ENCODE data around the gene PUS1.

Gene PUS1

GRCh38 chr12:131920902-131921840 is 7.9 kb upstream of the PUS1 start:
- Histone ChIP-seq H3K4me1 (ENCODE audit: control insufficient read depth, low read length) (peaks cover 29% of the 10 kb centered on the region), H3F3A (ENCODE audit: control insufficient read depth, insufficient read depth) (peaks cover 11% of the 10 kb centered on the region), H3K27me3 (ENCODE audit: control insufficient read depth, low read length) (peaks cover 25% of the 10 kb centered on the region), H3K4me3 (ENCODE audit: low read length) (no peak overlapping the region), H3K4me2 (ENCODE audit: low read length) (no peak overlapping the region), H3K36me3 (ENCODE audit: control insufficient read depth, low read length) (no peaks in the 10 kb centered on the region), H3K79me2 (ENCODE audit: control insufficient read depth, low read length) (no peaks in the 10 kb centered on the region), H4K20me1 (ENCODE audit: control insufficient read depth, insufficient read depth, low read depth, low read length) (peaks cover 29% of the 10 kb centered on the region; the same call in 1 of the 2 replicates), H3K27ac (ENCODE audit: low read depth, low read length) (no peak overlapping the region), H3K9me2 (replicated peaks; ENCODE audit: control insufficient read depth, low read length) (no peaks in the 10 kb centered on the region), H3K9me3 (ENCODE audit: control insufficient read depth, insufficient read depth, low read length) (no peaks in the 10 kb centered on the region)
- no peak for TF ChIP-seq EZH2phosphoT487 (IDR thresholded peaks at IDR 0.05; ENCODE audit: borderline replicate concordance, low read length)
- TF ChIP-seq, protein P1, sequence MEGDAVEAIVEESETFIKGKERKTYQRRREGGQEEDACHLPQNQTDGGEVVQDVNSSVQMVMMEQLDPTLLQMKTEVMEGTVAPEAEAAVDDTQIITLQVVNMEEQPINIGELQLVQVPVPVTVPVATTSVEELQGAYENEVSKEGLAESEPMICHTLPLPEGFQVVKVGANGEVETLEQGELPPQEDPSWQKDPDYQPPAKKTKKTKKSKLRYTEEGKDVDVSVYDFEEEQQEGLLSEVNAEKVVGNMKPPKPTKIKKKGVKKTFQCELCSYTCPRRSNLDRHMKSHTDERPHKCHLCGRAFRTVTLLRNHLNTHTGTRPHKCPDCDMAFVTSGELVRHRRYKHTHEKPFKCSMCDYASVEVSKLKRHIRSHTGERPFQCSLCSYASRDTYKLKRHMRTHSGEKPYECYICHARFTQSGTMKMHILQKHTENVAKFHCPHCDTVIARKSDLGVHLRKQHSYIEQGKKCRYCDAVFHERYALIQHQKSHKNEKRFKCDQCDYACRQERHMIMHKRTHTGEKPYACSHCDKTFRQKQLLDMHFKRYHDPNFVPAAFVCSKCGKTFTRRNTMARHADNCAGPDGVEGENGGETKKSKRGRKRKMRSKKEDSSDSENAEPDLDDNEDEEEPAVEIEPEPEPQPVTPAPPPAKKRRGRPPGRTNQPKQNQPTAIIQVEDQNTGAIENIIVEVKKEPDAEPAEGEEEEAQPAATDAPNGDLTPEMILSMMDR (IDR thresholded peaks at IDR 0.05; ENCODE audit: low read depth, low read length, poor library complexity, severe bottlenecking) = no peak

DNA sequence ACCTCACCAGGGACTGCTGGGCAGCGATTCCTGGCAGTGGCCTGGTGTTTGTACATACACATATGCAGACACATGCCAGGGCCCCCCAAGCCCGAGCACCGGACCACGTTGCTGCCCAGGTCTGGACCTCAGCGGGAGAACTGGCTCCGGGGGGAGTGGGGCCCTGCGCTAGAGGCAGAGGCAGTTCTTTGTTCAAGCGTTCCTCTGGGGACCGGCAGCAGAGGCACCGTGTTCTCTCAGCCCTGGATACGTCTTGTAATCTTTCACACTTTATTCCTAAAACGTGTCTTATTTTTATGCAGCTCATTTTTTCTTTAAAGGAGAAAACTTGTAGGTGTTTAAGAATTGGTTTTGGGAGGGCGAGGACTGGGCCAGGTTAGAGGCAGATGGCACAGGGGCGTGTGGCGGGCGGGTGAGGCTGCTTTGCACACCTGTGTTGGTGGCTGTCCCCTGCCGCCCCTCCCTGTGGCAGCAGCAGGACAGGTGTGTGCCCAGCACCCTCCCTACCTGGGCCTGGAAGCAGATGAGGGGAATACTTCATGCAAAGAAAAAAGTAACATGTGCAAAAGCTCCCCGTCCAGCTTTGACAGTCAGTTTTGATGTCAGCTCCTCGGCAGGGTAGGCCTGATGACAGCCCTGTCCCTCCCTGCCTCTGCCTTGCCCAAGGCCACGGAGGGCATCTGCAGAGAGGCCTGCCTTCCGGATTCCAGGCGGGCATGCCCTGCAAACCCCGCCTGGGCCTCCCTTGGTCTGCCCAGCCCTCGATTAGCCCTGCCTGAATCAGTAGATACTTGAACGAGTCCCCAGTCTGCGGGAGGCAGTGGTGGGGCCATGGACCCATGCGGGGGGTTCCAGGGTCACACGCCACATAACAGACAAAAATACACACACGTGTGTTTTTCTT is 7.0 kb upstream of the PUS1 start:
- TF ChIP-seq, protein P1 (IDR thresholded peaks at IDR 0.05; ENCODE audit: low read depth, low read length, poor library complexity, severe bottlenecking) = no peak
- no peak for TF ChIP-seq EZH2phosphoT487 (IDR thresholded peaks at IDR 0.05; ENCODE audit: borderline replicate concordance, low read length)
- Histone ChIP-seq H3K9me3 (ENCODE audit: control insufficient read depth, insufficient read depth, low read length) (no peaks in the 10 kb centered on the region), H3K4me3 (ENCODE audit: low read length) (no peak overlapping the region), H3K27me3 (ENCODE audit: control insufficient read depth, low read length) (peaks cover 25% of the 10 kb centered on the region), H3K4me1 (ENCODE audit: control insufficient read depth, low read length) (peaks cover 29% of the 10 kb centered on the region), H3K9me2 (replicated peaks; ENCODE audit: control insufficient read depth, low read length) (no peaks in the 10 kb centered on the region), H4K20me1 (ENCODE audit: control insufficient read depth, insufficient read depth, low read depth, low read length) (peaks cover 29% of the 10 kb centered on the region; the same call in 1 of the 2 replicates), H3K4me2 (ENCODE audit: low read length) (no peak overlapping the region), H3K36me3 (ENCODE audit: control insufficient read depth, low read length) (no peaks in the 10 kb centered on the region), H3F3A (ENCODE audit: control insufficient read depth, insufficient read depth) (peaks cover 11% of the 10 kb centered on the region), H3K27ac (ENCODE audit: low read depth, low read length) (no peak overlapping the region), H3K79me2 (ENCODE audit: control insufficient read depth, low read length) (no peaks in the 10 kb centered on the region)

DNA sequence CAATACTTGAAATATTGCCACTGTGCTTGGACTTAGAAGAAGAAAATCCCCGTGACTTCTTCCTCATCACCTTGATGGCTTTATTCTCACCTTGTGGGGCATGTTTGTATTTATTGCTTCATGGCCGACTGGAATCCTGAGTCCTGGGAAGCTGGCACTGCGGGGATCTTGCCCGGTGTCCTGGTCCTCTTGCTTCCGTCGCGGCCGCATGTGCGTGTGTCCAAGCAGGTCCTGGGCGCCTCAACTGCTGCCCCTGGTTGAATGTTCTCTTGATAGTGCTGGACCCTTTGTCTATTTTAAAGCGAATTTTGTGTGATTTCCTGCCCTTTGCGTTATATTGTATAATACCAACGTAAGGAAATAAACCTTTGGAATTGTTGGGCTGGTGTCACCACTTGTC is 6.3 kb upstream of the PUS1 start:
- H3F3A ChIP-seq (ENCODE audit: control insufficient read depth, insufficient read depth) = peaks cover 11% of the 10 kb centered on the region
- H3K9me3 ChIP-seq (ENCODE audit: control insufficient read depth, insufficient read depth, low read length) = no peaks in the 10 kb centered on the region
- peak overlapping the region; percentile 55 for H3K4me2 ChIP-seq (ENCODE audit: low read length)
- TF ChIP-seq EZH2phosphoT487 (IDR thresholded peaks at IDR 0.05; ENCODE audit: borderline replicate concordance, low read length) = no peak
- TF ChIP-seq, protein P1 (IDR thresholded peaks at IDR 0.05; ENCODE audit: low read depth, low read length, poor library complexity, severe bottlenecking) = no peak
- peaks cover 29% of the 10 kb centered on the region for H3K4me1 ChIP-seq (ENCODE audit: control insufficient read depth, low read length)
- peaks cover 29% of the 10 kb centered on the region; the same call in 1 of the 2 replicates for H4K20me1 ChIP-seq (ENCODE audit: control insufficient read depth, insufficient read depth, low read depth, low read length)
- H3K79me2 ChIP-seq (ENCODE audit: control insufficient read depth, low read length) = no peaks in the 10 kb centered on the region
- H3K27me3 ChIP-seq (ENCODE audit: control insufficient read depth, low read length) = peaks cover 32% of the 10 kb centered on the region
- H3K36me3 ChIP-seq (ENCODE audit: control insufficient read depth, low read length) = no peaks in the 10 kb centered on the region
- no peak overlapping the region for H3K27ac ChIP-seq (ENCODE audit: low read depth, low read length)
- no peak overlapping the region for H3K4me3 ChIP-seq (ENCODE audit: low read length)
- H3K9me2 ChIP-seq (replicated peaks; ENCODE audit: control insufficient read depth, low read length) = no peaks in the 10 kb centered on the region

All from DOHH2 (cell line).